DOHH2 (cell line): ENCODE results near the gene MARCHF10.

Experiments used
- EZH2phosphoT487 ChIP-seq: fragments of 200-600 bp; sonication (generic); IDR thresholded peaks from 2 replicates; pipeline ENCODE4 v1.6.1; 2017; ENCODE audit warnings: borderline replicate concordance, mild to moderate bottlenecking, antibody characterized with exemption, low read length, moderate library complexity, mixed read lengths
- TF ChIP-seq, protein P1 (sequence below): fragments of 200-600 bp; sonication (generic); IDR thresholded peaks from one replicate; pipeline ENCODE4 v1.5.1; 2014; ENCODE audit warnings: antibody characterized with exemption, mild to moderate bottlenecking, low read depth, low read length; ENCODE audit not compliant: poor library complexity, severe bottlenecking

DNA sequence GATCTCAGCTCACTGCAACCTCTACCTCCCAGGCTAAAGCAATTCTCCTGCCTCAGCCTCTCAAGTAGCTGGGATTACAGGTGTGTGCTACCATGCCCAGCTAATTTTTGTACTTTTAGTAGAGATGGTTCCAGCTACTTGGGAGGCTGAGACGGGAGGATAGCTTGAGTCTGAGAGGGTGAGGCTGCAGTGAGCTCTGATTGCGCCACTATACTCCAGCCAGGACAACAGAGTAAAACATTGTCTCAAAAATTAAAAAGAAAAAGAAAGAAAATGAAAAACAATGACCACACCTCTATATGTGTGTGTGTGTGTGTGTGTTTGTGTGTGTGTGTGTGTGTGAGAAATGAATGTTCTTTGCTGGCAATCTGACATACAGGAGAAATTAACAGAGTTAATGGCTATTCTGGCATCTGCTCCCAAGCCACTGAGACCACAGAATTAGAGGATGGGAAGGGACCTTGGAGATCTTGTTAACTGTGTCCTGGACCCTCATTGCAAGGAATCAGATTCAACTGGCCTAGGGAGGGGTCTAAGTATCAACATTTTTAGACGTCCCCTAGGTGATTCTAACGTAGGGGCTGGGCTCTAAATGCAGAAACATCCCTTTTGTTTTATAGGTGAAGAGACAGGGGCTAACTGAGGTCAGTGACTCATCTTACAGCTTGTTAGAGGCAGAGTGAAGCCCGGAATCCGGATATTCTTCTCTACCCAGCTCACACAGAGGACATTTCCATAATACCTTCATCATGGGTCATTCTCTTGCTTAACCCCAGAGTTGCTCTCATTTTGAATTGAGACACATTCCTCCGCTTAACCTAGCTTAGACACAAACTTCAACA is 16.4 kb upstream of the MARCHF10 start:
- TF ChIP-seq, protein P1, sequence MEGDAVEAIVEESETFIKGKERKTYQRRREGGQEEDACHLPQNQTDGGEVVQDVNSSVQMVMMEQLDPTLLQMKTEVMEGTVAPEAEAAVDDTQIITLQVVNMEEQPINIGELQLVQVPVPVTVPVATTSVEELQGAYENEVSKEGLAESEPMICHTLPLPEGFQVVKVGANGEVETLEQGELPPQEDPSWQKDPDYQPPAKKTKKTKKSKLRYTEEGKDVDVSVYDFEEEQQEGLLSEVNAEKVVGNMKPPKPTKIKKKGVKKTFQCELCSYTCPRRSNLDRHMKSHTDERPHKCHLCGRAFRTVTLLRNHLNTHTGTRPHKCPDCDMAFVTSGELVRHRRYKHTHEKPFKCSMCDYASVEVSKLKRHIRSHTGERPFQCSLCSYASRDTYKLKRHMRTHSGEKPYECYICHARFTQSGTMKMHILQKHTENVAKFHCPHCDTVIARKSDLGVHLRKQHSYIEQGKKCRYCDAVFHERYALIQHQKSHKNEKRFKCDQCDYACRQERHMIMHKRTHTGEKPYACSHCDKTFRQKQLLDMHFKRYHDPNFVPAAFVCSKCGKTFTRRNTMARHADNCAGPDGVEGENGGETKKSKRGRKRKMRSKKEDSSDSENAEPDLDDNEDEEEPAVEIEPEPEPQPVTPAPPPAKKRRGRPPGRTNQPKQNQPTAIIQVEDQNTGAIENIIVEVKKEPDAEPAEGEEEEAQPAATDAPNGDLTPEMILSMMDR, result no peak
- no peak for TF ChIP-seq EZH2phosphoT487
